Activated CD4-positive, alpha-beta T cell treated with anti-CD3 and anti-CD28 coated beads for 4 hours (primary cell): Measurements from ENCODE around the gene TMEM247.
"Not testable (repeated sequence)": the region's sequence is repeated elsewhere in the genome, so short reads cannot be mapped to it uniquely, and the experiment has no call there.

Experiments used
- DNase-seq, 2 donors: peaks; one replicate each; pipeline ENCODE4 v3.0.0-alpha.2; 2020

Gene TMEM247

GRCh38 chr2:46459694-46460093 lies 19.7 kb upstream of the TMEM247 start:
- no peak for DNase-seq

- no peak for DNase-seq
These were observed 19.0 kb upstream of the TMEM247 start for GRCh38 chr2:46460241-46460921.

- peak; percentile 47 to 77 for DNase-seq
These were observed 18.2 kb upstream of the TMEM247 start for GRCh38 chr2:46461011-46461674.

DNA sequence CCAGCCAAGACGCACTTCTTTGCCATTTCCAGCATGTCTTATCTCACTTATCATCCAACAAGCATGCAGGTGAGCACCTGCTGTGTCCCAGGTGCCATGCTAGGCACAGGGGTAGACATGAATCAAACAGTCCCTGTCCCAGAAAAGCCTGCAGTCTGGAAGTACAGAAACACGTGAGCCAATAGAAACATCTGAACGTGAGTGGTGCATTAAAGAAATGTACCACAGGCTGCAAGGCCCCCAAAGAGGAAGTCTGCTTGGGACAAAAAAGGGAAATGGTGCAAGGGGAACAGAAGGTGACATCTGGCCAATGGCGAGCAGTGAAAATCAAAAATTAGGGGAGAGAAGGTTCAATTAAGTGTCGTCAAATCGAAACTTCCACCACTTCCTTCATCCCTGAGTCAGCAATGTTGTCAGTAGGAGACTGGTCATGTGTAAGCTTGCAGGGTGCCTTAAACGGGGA lies 17.6 kb upstream of the TMEM247 start:
- DNase-seq: no peak

GRCh38 chr2:46462936-46463335 lies 16.4 kb upstream of the TMEM247 start:
- DNase-seq: no peak

- DNase-seq: no peak
These were observed 10.2 kb upstream of the TMEM247 start for GRCh38 chr2:46469116-46469515.

- no peak for DNase-seq
These were observed 9.7 kb upstream of the TMEM247 start for GRCh38 chr2:46469700-46470099.

- DNase-seq: no peak
These were observed 9.2 kb upstream of the TMEM247 start for GRCh38 chr2:46470114-46470628.

GRCh38 chr2:46471019-46471583 lies 8.3 kb upstream of the TMEM247 start:
- no peak for DNase-seq

GRCh38 chr2:46471697-46472096 lies 7.7 kb upstream of the TMEM247 start:
- DNase-seq: no peak

DNA sequence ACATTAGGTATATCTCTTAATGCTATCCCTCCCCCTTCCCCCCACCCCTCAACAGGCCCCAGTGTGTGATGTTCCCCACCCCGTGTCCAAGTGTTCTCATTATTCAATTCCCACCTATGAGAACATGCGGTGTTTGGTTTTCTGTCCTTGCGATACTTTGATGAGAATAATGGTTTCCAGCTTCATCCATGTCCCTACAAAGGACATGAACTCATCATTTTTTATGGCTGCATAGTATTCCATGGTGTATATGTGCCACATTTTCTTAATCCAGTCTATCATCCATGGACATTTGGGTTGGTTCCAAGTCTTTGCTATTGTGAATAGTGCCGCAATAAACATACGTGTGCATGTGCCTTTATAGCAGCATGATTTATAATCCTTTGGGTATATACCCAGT lies 7.2 kb upstream of the TMEM247 start:
- DNase-seq: not testable (repeated sequence)

GRCh38 chr2:46477462-46477861 lies 1.9 kb upstream of the TMEM247 start:
- not testable (repeated sequence) for DNase-seq

DNA sequence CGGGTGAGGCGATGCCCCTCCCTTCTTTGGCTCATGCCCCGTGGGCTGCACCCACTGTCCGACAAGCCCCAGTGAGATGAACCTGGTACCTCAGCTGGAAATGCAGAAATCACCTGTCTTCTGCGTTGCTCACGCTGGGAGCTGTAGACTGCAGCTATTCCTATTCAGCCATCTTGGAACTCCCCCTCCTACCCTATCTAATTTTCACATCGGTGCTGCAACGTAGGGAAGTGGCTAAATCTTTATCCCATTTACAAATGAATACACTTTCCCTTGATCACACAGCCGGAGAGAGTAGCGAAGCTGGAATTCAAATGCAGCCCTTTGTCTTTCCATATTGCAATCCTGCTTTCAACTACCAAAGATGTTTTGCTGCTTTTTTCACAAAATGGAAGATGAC lies 1.4 kb upstream of the TMEM247 start:
- no peak for DNase-seq

DNA sequence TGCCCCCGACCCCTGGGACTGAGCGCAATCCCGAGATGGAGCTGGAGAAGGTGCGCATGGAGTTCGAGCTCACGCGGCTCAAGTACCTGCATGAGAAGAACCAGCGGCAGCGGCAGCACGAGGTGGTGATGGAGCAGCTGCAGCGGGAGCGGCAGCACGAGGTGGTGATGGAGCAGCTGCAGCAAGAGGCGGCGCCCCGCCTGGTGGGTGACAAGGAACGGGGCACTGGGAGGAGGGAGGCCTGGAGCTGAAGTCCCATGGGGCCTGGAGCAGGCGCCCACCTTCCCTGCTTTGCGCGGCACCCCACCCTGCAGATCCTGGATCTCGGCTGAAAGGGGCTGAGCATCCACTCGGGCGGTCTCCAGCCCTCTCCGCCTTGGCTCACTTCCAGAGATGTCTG lies 1.2 kb downstream of the TMEM247 start:
- no peak for DNase-seq

- no peak for DNase-seq
These were observed 2.1 kb downstream of the TMEM247 start for GRCh38 chr2:46481198-46482193.

GRCh38 chr2:46482490-46482889 lies 3.1 kb downstream of the TMEM247 start:
- DNase-seq: no peak

DNA sequence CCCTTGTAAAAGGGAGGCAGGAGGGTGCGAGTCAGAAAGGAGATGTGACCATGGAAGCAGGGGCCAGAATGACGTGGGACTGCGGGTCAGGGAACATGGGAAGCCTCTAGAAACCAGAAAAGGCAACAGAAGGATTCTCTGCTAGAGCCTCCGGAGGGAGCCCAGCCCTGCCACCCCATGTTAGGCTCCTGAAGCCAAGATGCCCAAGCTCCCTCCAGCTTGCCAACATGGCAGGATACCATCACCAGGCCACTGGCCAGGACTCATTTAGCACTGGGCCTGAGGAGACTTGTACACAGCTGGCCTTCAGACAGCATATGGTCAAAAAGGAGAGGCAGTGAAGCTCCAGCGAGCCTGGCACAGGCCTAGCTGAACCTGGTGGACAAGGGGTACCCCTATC lies 5.6 kb downstream of the TMEM247 start:
- DNase-seq: no peak

GRCh38 chr2:46486436-46486835 lies 7.1 kb downstream of the TMEM247 start:
- DNase-seq: no peak

DNA sequence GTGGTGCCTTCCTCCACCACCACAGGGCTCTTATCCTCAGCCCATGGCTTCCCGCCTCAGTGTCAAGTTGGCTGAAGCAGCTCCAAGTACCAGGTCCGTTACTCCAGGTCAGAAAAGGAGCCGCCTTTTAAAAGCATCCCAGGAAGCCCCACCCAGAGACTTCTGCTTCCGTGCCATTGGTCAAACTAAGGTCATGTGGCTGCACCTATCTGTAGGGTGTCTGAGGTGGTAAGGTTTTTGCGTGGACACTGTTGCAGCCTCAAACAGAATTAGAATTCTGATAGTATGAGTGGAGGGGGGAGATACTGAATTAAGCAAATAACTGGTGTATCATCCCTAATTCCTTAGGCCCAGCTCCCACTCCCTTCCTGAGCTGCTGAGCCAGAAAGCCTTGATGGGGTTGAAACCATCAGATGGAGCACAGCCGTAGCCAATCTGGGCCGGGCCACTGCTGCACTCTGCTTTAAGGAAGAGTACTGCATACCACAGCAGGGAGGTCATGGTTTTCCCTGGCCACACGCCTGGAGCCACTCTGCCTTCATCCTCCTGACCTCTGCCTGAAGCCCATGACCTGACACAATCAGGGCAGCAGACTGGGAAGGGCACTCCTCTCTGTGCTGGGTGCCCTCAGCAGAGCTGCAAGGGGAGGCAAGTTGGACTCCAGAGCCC lies 8.4 kb downstream of the TMEM247 start:
- no peak for DNase-seq

DNA sequence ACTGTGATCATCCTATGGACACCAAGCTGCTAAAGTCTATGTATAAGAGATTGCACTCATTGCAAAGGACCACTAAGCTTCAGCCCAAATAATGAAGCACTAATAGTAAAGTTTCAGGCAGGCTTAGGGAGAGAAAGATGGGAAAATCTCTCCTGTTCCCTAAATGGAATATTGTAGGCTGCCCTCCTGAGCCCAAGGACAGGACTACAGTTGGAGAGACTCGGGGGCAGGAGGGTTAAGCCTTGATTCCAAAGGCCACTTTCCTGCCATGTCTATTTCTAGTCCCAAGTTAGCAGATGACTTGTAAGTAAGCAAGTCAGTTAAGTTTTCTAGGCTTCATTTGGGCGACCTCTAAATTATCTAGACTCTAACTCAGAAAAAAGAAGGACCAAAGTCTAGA lies 9.0 kb downstream of the TMEM247 start:
- no peak for DNase-seq

DNA sequence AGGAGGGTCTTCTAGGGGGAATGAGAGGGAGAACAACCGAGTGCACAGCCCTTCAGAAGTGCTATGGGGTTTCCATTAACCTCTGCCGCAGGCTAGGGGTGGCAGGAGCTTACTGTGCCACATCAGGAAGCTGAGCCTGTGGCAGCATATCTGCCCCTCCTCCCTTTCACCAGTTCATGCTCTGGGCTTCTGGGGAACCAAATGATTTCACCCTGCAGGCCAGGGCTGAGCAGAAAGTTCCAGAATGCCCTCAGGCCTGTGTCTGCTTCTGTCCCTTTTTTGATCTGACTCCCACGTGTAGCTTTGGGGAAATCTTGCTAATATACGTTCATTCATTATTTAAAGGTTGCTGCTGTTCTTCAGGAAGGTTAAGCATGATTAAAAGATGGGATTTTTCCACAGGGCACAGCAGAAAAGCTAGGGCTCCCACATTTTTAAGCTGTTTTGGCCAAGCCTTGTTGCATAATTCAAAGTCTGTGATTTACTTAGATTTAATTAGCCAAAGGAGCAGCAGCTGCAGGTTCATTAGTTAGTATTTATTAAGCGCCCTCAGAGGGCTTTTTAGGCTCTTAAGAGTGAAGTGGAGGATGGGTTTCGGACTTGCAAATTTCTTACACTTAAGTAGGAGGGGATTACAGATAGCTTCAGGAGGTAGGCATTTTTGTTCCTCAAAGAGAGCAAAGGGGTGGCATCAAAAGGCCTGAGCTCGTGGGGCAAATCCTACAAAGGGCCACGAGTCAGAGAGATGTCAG lies 10.2 kb downstream of the TMEM247 start:
- no peak for DNase-seq
